HTERT RPE-1 (cell line): Measurements from ENCODE around the gene CACNA1I.

Source experiments
- in situ Hi-C: fragments of 300-500 bp; cut with MboI; formaldehyde crosslinking; loops from 4 replicates; pipeline ENCODE4 v1.14.3; 2020; ENCODE audit warnings: low sequenced_read_pairs

The CACNA1I gene

DNA sequence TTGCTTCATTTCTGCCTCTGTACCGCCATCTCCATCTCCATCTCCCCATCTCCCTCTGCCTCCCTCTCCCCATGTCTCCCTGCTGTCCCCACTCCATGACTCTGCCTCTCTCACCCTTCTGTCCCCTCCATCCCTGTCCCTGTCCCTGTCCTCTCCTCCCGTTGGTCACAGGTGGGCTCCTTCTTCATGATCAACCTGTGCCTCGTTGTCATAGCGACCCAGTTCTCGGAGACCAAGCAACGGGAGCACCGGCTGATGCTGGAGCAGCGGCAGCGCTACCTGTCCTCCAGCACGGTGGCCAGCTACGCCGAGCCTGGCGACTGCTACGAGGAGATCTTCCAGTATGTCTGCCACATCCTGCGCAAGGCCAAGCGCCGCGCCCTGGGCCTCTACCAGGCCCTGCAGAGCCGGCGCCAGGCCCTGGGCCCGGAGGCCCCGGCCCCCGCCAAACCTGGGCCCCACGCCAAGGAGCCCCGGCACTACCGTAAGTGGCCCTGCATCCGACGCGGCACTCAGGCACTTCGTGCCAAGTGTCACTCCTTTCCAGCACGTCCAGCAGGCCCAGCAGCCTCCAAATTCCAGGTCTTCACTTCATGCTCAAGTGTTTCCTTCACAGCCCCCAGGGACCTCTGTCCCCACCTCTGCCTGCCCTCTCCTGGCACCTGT lies 76.0 kb downstream of the CACNA1I start:
- in situ Hi-C loops, result no loop called here

DNA sequence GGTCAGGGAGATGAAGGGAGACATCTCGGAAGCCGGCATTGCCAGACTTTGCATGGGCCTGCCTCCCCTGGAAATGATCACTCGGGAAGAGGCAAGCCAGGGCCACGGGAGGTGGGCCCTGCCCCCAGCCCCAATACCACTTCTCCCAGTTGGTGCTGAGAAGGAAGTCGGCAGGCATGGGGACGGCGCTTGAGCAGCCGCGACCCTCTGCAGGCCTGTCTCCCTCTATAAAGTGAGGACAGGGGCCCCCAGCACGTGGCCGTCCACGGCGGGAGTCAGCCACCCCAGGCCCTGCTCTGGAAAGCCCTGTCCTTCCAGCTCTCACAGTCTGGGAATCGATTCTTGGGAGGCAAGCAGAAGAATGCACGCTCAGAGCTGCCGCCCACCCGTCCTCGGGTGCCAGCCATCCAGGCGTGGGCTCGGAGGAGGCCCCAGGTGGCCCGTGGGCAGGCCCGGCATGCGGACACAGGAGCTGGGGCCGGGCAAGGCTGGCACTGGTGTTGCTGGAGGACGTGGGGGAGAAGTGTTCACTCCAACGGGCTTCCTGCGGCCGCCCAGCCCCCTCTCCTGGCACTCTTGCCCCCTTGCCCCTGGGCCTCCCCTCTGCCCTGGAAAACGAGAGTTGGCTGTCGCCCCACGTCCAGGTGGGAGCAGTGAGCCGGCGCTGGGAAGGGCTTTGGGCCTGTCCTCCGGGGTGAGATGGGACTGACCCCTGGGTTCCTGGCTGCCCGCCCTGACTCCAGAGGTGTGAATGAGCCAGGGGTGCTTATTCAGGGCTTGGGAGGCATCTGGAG lies 77.5 kb downstream of the CACNA1I start:
- in situ Hi-C loops, result no loop called here

DNA sequence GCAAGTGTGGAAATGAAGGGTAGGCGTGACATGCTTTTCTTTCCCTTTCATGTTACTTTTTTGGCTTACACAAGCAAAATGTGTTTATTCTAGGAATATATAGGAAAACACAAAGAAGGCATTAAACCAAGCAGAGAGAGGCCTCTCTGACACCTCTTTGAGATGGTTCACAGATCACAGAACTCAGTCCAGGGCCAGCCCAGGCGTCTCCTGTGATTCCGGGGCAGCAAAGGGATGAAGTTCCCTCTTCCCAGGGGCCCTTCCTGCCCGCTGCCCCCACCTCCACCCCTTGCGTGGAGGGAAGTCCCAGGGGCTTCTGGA lies 78.0 kb downstream of the CACNA1I start:
- in situ Hi-C loops, result no loop called here

DNA sequence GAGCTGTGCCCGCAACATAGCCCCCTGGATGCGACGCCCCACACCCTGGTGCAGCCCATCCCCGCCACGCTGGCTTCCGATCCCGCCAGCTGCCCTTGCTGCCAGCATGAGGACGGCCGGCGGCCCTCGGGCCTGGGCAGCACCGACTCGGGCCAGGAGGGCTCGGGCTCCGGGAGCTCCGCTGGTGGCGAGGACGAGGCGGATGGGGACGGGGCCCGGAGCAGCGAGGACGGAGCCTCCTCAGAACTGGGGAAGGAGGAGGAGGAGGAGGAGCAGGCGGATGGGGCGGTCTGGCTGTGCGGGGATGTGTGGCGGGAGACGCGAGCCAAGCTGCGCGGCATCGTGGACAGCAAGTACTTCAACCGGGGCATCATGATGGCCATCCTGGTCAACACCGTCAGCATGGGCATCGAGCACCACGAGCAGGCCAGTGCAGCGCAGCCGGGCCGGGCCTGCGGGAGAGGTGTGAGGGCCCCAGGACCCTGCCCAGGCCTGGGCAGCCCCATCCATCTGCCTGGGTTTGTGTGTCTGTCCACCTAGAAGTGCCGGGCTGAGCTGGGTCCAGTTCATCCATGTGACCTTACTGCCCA lies 79.0 kb downstream of the CACNA1I start:
- in situ Hi-C loops, result no loop called here

DNA sequence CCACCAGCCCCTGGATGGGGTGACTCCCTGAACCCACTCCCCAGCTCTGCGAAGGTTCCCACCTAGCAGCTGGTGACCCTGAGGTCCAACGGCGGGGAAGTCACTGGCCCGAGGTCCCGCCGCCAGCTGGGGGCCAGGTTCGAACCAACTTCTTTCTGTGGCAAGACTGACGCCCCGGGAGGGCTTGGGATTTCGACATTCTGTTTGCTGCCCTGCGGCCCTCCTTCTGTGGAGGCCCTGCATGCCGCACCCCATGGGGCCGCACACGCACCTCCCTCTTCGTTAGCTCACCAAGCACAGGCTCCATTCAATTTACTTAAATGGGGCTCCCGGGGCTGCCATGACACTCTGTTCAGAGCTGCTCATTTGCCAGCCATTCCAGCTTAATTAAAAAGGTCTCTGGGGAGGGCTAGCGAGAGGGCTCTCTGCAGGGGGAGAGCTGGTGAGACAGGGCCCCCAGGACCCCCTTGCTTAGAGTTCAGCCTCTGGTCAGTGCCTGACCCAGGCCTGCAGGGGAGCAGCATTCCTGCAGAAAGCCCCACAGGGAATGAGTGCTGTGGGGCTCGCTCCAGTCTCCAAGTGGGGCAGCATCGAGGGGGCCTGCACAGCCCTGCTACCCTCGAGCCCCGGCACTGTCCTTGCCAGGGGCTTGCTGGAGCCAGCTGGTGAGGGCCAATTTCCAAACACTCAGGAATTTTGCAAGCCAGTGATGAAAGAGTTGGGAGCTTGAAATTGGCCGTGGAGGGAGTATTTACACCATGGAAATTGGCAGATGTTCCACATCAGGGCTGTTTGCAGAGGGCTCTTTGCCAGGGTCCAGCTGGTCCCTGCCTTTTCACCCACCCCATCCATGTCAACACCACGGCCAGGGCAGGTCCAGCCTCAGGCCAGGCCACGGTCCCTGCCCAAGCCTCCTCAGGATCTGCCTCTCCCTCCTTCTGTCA lies 80.8 kb downstream of the CACNA1I start:
- in situ Hi-C loops, result no loop called here

DNA sequence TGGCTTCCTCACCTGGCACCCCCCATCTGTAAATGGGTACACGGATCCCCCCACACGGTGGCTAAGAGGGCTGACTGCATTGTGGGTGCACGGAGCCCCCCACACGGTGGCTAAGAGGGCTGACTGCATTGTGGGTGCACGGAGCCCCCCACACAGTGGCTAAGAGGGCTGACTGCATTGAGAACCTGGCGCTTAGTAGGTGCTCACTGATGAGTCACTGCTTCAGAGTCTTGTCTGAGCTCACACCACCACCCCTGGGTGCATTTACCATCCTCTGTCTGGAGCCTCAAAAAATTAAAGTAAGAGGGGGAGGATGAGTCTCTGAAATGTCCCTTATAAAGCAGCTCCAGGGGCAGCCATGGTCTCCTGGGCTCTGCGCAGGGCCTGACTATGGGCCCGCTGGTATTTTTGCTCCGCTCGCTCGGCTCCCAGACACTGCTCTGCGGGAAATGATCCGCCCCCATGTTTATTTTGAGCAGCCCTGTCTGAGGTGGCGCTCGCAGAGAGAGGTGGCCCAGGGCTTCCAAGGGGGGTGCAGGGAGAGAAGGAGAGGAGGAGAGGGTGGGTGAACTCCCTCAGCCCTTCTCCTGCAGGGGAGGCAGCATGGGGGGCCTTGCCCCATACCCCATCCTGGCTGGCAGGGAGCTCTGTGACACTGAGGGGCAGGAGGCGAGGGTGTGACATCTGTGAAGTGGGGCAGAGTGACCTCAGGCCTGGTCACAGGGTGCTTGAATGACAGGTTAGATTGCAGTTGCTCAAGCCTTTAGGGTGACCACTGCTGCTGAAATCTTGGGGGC lies 82.6 kb downstream of the CACNA1I start:
- in situ Hi-C loops, result no loop called here

DNA sequence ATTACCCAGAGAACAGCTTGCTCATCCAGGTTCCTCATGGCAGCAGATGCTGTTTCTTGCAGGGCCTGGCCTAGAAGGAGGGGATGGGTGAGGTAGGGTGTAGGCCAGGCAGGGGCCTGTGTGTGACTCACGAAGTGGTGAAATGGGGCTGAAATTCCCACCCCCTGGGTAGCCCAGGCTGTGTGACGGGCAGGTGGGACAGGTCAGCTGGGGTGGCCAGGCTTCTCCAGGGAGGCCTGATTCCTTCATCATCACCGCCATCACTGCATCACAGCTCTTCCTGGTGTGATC lies 83.2 kb downstream of the CACNA1I start:
- in situ Hi-C loops, result no loop called here

DNA sequence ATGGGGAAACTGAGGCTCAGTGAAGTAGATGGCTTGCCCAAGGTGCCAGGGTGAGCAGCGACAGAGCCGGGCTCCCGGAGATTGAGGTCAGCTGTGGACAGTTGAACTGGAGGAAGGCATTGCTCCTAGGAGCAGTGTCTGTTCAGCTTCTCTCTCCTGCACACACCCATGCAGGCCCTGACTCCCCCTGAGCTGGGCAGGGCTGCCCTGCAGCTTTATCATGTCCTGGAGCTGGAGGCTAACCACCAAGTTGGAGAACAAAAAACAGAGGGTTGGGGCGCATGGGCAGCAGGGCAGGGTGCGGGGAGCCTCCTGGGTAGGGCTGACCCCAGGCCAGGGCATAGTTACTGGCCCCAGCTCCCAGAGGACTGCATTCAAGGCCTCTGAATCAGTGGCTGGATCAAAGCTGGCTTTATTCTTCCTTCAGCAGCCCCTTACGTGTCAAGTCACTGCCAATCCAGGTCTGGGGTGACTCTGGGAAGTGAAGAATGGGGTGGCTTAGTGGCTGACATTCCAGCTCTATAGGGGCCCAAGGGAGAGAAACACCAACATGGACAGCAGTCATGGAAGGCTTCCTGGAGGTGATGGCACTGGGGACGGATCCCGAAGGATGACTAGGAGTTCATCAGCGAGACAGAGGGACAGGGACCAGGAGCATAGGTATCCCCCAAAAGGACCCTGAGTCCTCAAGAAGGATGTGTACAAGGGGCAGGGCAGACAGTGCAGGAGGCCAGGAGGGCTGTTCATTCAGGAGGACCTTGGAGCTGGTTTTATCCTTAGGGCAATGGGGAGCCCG lies 83.8 kb downstream of the CACNA1I start:
- in situ Hi-C loops, result no loop called here

DNA sequence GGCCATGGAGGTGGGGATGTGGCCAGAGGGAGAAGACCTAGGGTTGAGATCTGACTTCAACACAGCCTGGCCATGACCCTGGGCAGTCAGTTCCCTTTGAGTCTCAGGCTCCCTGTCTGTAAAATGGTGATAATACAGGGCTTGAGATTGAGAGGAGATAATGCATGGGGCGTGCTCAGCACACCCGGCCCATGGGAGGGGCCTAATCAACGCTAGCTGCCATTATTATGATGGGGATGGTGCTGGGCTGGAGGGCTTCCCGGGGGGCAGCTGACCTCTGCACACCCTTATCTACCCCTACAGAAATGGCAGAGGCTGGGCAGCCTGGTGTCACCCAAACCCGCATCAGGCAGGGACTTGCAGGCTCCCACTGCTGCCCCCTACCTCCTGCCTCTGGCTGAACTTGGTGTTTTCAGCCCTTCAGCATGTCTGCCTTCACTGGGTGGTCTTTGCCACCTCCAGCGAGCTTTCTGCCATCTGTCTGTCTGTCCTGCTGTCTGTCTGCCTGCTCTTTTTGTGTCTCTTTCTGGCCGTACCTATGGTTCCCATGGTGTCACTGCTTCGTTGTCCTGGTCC lies 84.5 kb downstream of the CACNA1I start:
- in situ Hi-C loops, result no loop called here

DNA sequence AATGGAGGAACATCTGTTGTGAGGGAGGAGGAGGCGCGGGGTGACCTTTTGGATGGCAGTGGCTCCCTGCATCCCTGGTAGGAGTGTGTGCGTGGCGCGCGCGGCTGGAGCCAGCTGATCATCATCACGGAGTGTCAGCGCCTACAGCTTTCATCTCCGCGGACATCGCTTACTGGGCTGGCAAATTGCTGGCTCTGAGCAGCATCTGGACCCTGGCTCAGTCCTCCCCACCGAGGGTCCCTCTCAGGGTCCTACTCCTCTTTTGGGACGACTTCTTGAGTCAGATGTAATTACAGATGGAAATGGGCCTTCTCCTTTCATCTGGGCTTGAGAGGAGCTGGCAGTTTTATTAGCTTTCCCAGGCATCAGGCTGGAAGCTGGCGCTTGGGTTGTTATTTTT lies 85.3 kb downstream of the CACNA1I start:
- in situ Hi-C loops, result no loop called here

DNA sequence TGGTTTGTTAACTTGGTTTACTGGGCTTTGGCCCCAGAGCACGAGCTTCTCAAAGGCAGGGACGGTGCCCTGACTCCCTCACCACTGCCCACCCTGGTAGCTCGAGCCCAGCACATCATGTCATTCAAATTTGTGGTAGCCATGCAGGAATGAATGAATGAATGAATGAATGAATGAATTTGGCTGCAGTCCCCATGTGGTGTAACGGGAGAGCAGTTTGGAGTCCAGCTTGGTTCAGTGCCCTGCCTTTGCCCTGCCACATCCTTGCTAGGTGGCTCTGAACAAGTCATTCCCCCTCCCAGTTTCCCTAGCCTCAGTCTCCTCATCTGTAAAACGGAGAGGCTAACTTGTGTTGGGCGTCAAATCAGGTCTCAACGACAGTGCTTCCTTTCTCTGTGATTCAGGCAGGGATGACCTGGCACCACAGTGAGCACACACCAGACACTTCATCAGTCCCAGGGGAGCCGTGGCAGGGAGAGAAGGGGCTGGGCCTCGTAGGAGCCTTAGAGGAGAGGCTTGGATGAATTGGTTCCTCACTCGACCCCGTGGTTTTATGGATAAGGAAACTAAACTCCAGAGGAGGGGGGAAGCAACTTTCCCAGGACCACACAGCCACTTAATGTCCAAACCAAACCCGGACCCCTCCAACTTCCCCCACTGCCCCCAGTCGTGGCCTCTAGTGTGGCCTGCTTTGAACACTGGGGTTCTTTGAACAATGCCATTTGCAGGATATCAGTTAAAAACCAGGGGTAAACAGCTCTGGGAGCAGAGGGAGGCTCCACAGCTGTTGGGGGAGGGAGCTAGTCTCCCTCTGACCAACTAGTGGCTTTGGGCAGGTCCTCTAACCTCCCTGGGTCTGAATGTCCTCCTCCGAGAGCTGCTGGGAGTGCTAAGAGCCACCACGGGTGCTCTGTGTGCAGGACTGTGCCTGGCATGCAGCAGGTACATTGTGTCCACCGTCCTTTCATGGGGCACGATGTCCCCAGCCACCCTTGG lies 86.2 kb downstream of the CACNA1I start:
- in situ Hi-C loops, result no loop called here

DNA sequence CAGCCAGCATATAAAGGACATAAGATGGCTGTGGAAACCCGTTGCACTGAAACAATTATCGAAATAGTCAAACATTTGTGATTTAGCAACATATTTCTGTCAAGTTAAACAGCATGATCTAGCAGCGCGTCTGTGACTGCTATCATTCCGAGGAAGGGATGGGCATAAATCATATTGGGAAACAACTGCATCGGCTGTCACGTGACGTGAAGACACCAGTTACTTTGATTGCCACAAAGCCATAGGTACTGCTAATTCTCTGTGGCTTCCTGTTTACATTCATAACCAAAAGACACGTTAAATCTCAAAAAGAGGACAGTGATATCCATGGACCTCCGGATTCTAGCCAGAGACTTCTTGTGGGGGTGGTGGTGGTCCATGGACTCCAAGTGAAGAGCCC lies 87.8 kb downstream of the CACNA1I start:
- in situ Hi-C loops, result no loop called here

DNA sequence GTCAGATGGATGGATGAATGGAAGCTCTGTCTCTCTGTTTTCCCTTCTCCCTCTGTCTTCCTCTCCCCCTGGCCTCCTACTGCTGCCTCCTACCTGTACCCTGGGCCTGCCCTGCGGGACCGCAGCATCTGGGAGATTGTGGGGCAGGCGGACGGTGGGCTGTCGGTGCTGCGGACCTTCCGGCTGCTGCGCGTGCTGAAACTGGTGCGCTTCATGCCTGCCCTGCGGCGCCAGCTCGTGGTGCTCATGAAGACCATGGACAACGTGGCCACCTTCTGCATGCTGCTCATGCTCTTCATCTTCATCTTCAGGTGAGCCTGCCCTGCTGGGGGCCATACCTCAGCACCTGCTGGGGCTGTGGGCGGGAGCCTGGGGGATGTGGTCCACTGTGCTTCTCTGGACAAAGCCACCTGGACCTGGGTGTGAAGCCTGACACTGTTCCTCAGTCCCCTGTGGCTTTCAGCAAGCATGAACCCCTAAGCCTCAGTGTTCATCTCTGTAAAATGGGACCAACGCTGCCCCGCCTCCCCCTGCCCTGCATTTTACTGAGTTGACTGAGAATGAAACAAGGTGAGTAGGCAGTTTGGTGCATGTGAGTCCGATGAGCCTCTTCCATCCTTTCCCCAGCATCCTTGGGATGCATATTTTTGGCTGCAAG lies 88.4 kb downstream of the CACNA1I start:
- in situ Hi-C loops, result no loop called here

DNA sequence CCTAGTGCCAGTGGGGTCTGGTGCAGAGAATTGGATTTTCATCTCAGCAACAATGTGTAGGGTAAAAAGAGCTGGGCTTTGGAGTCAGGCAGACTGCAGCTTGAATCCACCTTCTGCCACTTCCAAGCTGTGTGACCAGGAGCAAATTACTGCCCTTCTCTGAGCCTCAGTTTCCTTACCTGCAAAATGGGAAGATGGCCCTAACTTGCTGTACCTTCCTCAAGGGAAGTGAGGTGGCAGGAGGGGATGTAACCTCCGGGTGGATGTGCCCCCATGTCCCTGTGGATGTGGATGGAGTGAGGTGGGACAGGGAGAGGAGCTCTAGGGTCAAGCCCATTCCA lies 90.9 kb downstream of the CACNA1I start:
- in situ Hi-C loops, result no loop called here

DNA sequence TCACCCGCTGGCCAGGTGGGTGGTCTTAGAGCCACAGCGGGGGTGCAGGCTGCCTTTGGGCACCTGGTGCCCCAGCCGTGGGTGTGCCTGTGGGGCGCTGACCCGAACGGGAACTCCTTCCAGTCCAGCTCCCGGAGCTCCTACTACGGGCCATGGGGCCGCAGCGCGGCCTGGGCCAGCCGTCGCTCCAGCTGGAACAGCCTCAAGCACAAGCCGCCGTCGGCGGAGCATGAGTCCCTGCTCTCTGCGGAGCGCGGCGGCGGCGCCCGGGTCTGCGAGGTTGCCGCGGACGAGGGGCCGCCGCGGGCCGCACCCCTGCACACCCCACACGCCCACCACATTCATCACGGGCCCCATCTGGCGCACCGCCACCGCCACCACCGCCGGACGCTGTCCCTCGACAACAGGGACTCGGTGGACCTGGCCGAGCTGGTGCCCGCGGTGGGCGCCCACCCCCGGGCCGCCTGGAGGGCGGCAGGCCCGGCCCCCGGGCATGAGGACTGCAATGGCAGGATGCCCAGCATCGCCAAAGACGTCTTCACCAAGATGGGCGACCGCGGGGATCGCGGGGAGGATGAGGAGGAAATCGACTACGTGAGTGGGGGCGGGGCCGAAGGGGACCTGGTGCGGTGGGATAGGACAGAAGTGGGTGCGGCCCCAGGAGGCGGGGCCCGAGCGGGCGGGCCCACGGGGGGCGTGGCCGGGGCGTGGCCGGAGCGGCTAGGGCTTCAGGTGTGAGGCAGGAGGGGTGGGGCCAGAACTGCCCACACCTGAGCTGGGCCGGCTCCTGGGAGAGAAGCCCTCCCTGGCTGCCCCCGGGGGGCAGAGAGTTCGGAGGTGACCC lies 91.5 kb downstream of the CACNA1I start:
- in situ Hi-C loops, result no loop called here

DNA sequence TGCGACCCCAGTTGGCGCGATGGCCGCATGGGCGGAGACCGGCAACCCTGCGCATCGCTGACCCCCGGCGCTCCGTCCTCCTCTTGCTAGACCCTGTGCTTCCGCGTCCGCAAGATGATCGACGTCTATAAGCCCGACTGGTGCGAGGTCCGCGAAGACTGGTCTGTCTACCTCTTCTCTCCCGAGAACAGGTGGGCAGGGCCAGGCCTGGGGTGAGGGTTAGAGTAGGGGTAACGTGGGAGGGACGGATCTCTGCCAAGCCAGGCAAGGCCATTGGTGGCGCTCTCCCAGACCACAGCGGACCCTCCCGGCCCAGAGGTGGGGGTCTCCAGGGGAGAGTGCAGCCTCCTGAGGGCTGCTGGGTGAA lies 92.1 kb downstream of the CACNA1I start:
- in situ Hi-C loops, result no loop called here

DNA sequence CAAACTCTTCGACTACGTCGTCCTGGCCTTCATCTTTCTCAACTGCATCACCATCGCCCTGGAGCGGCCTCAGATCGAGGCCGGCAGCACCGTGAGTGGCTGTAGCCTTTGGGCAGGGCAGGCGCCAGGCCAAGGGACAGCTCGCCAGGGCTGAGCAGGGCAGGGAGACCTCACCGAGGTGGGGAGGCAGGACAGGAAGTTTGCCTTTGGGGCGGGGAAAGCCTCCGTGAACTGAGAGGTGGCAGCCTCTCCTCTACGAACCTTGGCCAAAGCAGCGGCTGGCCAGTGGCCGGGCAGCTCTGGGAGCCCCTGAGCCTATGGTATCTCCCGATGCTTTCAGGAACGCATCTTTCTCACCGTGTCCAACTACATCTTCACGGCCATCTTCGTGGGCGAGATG lies 93.2 kb downstream of the CACNA1I start:
- in situ Hi-C loops, result no loop called here
